Right ventricle myocardium superior (tissue), 1 donor: ENCODE data around the gene DNAJB5. TPM values are rescaled to one million over a fixed set of nuclear protein-coding genes. Genes with fewer than 3 reads are reported as not detected.
A peak's percentile ranks its signal among the peaks of the same experiment; 100 is the strongest.

Experiments
- ATAC-seq: fragments of 200-7000 bp; cut with Tn5 transposase; one replicate; pipeline ENCODE4 v1.9.1; 2020; ENCODE audit warnings: mild to moderate bottlenecking; ENCODE audit not compliant: poor library complexity
- DNase-seq: peaks from one replicate; pipeline ENCODE4 v3.0.0-alpha.2; 2020
- intact Hi-C: fragments of 100-400 bp; cut with DNase I; formaldehyde crosslinking; loops from one replicate; pipeline ENCODE4 v1.11.2; 2022
- total RNA-seq: library from RNA; stranded (reverse); fragmentation: NEBNext Ultra II Directional; extraction: Animal tissue kit (Norgen Biotek cat#: 25700); gene quantifications from one replicate; pipeline ENCODE4 v1.2.1, GENCODE V29; 2021
- donor health status: DM: no; HTN: yes; CAD: no; lungs with severe emphysema.

DNAJB5 gene
- total RNA-seq, 1 donor from 2014 or later, result 48.7 TPM

- intact Hi-C loops, result no loop called here
- ATAC-seq (no peak), DNase-seq (no peak)
These were observed 38.8 kb downstream of the DNAJB5 start for GRCh38 chr9:35028341-35028740.

DNA sequence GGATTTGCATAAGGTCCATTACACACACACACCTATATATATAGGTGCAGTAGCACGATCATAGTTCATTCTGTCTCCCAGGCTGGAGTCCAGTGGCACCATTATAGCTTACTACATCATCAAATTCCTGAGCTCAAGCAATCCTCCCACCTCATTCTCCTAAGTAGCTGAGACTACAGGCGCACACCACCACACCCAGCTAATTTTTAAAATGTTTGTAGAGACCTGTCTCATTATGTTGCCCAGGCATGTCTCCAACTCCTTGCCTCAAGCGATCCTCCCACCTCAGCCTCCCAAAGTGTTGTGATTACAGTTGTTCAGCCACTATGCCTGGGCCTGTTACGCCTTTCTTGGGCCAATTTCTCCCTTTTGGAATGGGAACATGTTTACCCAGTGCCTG lies 39.7 kb downstream of the DNAJB5 start:
- DNase-seq (no peak), ATAC-seq (no peak)
- intact Hi-C loops, result no loop called here

GRCh38 chr9:35029852-35030251 lies 40.3 kb downstream of the DNAJB5 start:
- ATAC-seq (peak; percentile 36), DNase-seq (no peak)
- intact Hi-C loops, result no loop called here

DNA sequence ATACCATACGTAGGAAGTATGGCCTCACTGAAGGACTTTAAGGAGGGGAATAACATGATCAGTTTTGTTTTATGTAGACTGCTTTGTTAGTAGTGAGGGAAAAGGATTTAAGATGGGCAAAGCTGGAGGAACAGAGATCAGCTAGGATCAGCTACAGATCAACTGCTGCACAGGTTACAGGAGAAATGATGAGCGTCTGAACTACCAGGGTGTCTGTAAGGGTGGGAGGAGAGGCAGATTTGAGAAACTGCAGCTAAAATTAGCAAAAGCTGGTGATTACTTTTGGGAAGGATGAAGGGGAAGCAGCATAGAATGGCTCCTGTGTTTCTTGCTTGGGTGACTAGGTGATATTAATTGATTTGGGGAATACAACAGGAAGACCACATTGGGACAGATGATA lies 43.6 kb downstream of the DNAJB5 start:
- intact Hi-C loops, result no loop called here
- DNase-seq, result no peak
- ATAC-seq, result no peak

DNA sequence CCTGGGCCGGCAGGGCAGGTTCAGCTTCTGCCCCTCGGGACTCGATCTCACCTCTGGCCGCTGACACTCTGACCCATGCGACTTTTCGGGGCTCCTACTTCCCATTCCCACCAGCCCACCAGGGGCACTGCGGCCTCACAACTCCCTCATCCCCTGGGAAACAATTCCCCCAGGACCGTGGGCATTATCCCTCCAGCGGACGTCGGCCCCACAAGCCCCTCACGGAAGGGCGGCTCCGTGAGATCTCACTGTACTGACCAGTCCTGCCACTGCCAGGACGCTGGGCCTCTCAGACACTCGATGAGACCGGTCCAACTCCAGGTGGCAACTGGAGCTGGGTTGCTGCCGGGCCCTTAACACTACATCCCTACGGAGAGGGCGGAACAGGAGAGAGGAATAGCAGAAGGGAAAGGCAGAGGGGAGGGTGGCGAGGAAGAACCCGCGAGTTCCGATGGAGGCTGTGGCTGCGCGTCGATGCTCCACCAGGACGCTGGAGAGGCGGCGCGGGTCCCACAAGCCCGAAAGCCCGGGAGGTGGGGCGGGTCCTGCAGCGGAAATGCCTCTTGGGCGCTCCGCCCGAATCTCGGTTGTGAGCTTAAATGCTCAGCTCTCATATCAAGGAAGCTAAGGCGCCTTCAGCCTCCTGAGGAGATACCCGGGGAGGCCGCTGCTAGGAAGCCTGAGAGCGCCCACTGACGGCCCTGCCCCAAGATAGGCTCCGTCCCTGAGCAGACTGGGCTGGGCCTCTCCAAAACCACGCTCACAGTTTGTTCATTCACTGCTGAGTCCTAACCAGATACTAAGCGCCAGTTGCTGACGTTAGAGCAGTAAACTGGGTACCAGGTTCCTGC lies 46.5 kb downstream of the DNAJB5 start:
- DNase-seq (peak; percentile 82), ATAC-seq (peak; percentile 66)
- intact Hi-C loops, result no loop called here

DNA sequence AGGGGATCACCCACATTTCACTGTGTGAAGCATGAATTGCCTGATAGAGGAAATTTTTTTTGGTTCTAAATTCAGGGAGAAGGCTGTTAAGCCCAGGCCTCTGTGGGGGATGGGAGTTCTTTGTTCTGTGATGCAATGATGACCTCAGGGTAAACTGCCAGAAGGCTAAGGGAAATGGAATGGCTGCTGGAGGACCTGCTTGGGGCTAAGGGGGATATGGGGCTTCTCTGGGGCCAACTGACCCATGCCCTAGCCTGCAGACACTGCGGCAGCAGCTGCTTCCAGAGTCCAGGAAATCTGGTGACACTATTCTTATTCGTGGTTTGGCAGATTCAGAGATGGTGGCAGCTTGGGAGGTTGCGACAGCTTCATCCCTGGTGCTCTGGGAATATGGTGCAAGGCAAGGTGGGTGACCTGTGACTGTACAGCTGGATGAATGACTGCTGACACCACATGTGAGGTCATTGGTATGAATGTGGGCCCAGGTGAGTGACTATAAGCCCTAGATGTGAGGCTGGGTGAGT lies 52.6 kb downstream of the DNAJB5 start:
- no peak for DNase-seq
- intact Hi-C loops, result no loop called here
- ATAC-seq, result peak; percentile 42

- DNase-seq (no peak), ATAC-seq (no peak)
- intact Hi-C loops, result no loop called here
These were observed 53.5 kb downstream of the DNAJB5 start for GRCh38 chr9:35042891-35043545.

- no peak for DNase-seq
- ATAC-seq, result no peak
- intact Hi-C loops, result no loop called here
These were observed 54.5 kb downstream of the DNAJB5 start for GRCh38 chr9:35044071-35044470.

Other genes starting within 250 kb of the DNAJB5 start
- gene PHF24, start 31.5 kb upstream of the DNAJB5 start, total RNA-seq, result 0.19 TPM
- 217 TPM for gene VCP, start 82.9 kb downstream of the DNAJB5 start, total RNA-seq
- gene FANCG, start 90.2 kb downstream of the DNAJB5 start, total RNA-seq, result 4.8 TPM
- gene PIGO, start 106.8 kb downstream of the DNAJB5 start, total RNA-seq, result 8.2 TPM
- 152 TPM for gene STOML2, start 113.4 kb downstream of the DNAJB5 start, total RNA-seq
- gene ATOSB, start 126.1 kb downstream of the DNAJB5 start, total RNA-seq, result 12.9 TPM
- gene UNC13B, start 172.3 kb downstream of the DNAJB5 start, total RNA-seq, result 20.9 TPM